B cell (primary cell): Measurements from ENCODE around the gene PPM1J. TPM values are rescaled to one million over a fixed set of nuclear protein-coding genes. Genes with fewer than 3 reads are reported as not detected.

ENCODE experiments used
- ATAC-seq: fragments of 200-7000 bp; cut with Tn5 transposase; one replicate; pipeline ENCODE4 v1.10.0; 2021; ENCODE audit warnings: low read depth, mild to moderate bottlenecking, moderate number of reproducible peaks, moderate library complexity
- CTCF ChIA-PET: fragments of 350-600 bp; sonication (Branson Sonifier 250); formaldehyde crosslinking; loops from one replicate; lab custom pipeline; 2021; ENCODE audit warnings: antibody characterized with exemption, inconsistent platforms; lab: Charles Lee
- POLR2A ChIA-PET: fragments of 350-600 bp; sonication (Branson Sonifier 250); formaldehyde crosslinking; loops from one replicate; lab custom pipeline; 2021; ENCODE audit warnings: antibody characterized with exemption; lab: Charles Lee
- DNase-seq: peaks from one replicate; pipeline ENCODE4 v3.0.0; 2013
- H2AFZ ChIP-seq: 2 replicates; pipeline ENCODE4 v1.6.1; 2012; ENCODE audit warnings: mild to moderate bottlenecking, low read depth, low read length; ENCODE audit not compliant: insufficient read depth, poor library complexity, severe bottlenecking
- H3K27ac ChIP-seq, 2 donors: 1 replicate in 1 of 2; 2 replicates in 1 of 2; pipeline ENCODE4 v1.5.1; 2012 to 2013; ENCODE audit warnings: low read length in 2 of 2, mild to moderate bottlenecking in 2 of 2, moderate library complexity in 1 of 2
- H3K27me3 ChIP-seq, 4 experiments: fragments of 200-600 bp in 1 of 4; sonication (generic) in 1 of 4; replicated peaks in 1 of 4; 1 replicate in 2 of 4; 2 replicates in 2 of 4; pipeline versions ENCODE4 v1.6.1 to v1.7.0; 2013 to 2016; ENCODE audit warnings: low read length in 3 of 4, mild to moderate bottlenecking in 2 of 4, mixed read lengths in 1 of 4, moderate library complexity in 1 of 4; ENCODE audit not compliant: insufficient read depth in 4 of 4, control insufficient read depth in 3 of 4; ENCODE audit errors: control extremely low read depth in 1 of 4
- H3K36me3 ChIP-seq, 2 experiments: replicated peaks in 1 of 2; 1 replicate in 1 of 2; 2 replicates in 1 of 2; pipeline versions ENCODE4 v1.6.1 to v1.7.1; 2013; ENCODE audit warnings: low read length in 1 of 2; ENCODE audit not compliant: insufficient read depth in 2 of 2, control insufficient read depth in 1 of 2; ENCODE audit errors: control extremely low read depth in 1 of 2, extremely low read depth in 1 of 2
- H3K4me1 ChIP-seq, 2 donors: fragments of 200-600 bp in 1 of 2; sonication (generic) in 1 of 2; 1 replicate in 1 of 2; 2 replicates in 1 of 2; pipeline versions ENCODE4 v1.5.1 to v1.6.1; 2013 to 2017; ENCODE audit warnings: low read length in 2 of 2; ENCODE audit not compliant: control insufficient read depth in 2 of 2, insufficient read depth in 2 of 2
- H3K4me2 ChIP-seq: replicated peaks from 2 replicates; pipeline ENCODE3; 2012; ENCODE audit warnings: mild to moderate bottlenecking, low read depth, low read length; ENCODE audit not compliant: poor library complexity, severe bottlenecking
- H3K4me3 ChIP-seq, 5 experiments: fragments of 200-600 bp in 1 of 5; sonication (generic) in 1 of 5; 1 replicate in 3 of 5; 2 replicates in 2 of 5; pipeline versions ENCODE4 v1.5.1 to v1.7.0; 2011 to 2016; ENCODE audit warnings: low read length in 4 of 5, mild to moderate bottlenecking in 4 of 5, low read depth in 2 of 5, control low read depth in 1 of 5, moderate library complexity in 1 of 5; ENCODE audit not compliant: insufficient read depth in 1 of 5; ENCODE audit errors: control extremely low read depth in 1 of 5, extremely low read depth in 1 of 5
- H3K79me2 ChIP-seq: fragments of 200-600 bp; sonication (generic); one replicate; pipeline ENCODE4 v1.6.0; 2016; ENCODE audit warnings: low read length; ENCODE audit not compliant: control insufficient read depth, insufficient read depth
- H3K9ac ChIP-seq: fragments of 200-600 bp; sonication (generic); 2 replicates; pipeline ENCODE4 v1.6.1; 2017; ENCODE audit warnings: mild to moderate bottlenecking, low read length, moderate library complexity
- H3K9me3 ChIP-seq, 3 donors: one replicate each; pipeline versions ENCODE4 v1.6.1 to v1.7.1; 2013; ENCODE audit warnings: low read length in 2 of 3; ENCODE audit not compliant: control insufficient read depth in 2 of 3, insufficient read depth in 1 of 3; ENCODE audit errors: control extremely low read depth in 1 of 3
- H4K20me1 ChIP-seq: 2 replicates; pipeline ENCODE4 v1.6.0; 2012; ENCODE audit warnings: mild to moderate bottlenecking, low read length; ENCODE audit not compliant: insufficient read depth, control insufficient read depth, poor library complexity, severe bottlenecking
- H3K27ac Mint-ChIP-seq: one replicate; pipeline ENCODE4 v1.8.0; 2021; ENCODE audit warnings: mixed read lengths
- H3K27me3 Mint-ChIP-seq: one replicate; pipeline ENCODE4 v1.8.0; 2021; ENCODE audit warnings: mixed read lengths
- H3K4me1 Mint-ChIP-seq: one replicate; pipeline ENCODE4 v1.8.0; 2021; ENCODE audit warnings: mixed read lengths
- H3K4me3 Mint-ChIP-seq: one replicate; pipeline ENCODE4 v1.8.0; 2021; ENCODE audit warnings: mixed read lengths
- H3K9me3 Mint-ChIP-seq: one replicate; pipeline ENCODE4 v1.8.0; 2022; ENCODE audit warnings: mixed read lengths; ENCODE audit not compliant: insufficient read depth
- CTCF ChIP-seq: fragments of 200-600 bp; IDR thresholded peaks from one replicate; pipeline ENCODE4 v1.8.0; 2022; ENCODE audit warnings: antibody characterized with exemption, mild to moderate bottlenecking
- EZH2 ChIP-seq: IDR thresholded peaks from 2 replicates; pipeline ENCODE4 v1.6.1; 2012; ENCODE audit warnings: borderline replicate concordance, low read depth, mild to moderate bottlenecking, moderate library complexity, low read length; ENCODE audit not compliant: insufficient read depth, poor library complexity, severe bottlenecking
- WGBS: methylation state at CpG from one replicate; pipeline ENCODE4 v1.1.5; 2013; ENCODE audit warnings: missing lambda C conversion rate; ENCODE audit not compliant: insufficient coverage; 5-methylcytosine and 5-hydroxymethylcytosine counted together
- intact Hi-C: fragments of 100-400 bp; cut with micrococcal nuclease; formaldehyde crosslinking; loops from one replicate; pipeline ENCODE4 v1.10.0; 2022
- polyA plus RNA-seq: library from polyadenylated mRNA; depleted of rRNA; stranded (reverse); fragments of >200 nt; gene quantifications from 2 replicates; pipeline ENCODE4 v1.2.3, GENCODE V29; 2012
- total RNA-seq, 2 donors: library from RNA; stranded (reverse); fragments of 120-200 nt in 1 of 2; gene quantifications; 1 replicate in 1 of 2; 2 replicates in 1 of 2; pipeline versions ENCODE4 v1.2.3 to v1.2.4, GENCODE V29; 2013 to 2022

Gene PPM1J
- total and polyA plus RNA-seq, 2 donors (not counting 1 experiment from before 2014, with no cell fraction given): 2.1 to 7.5 TPM

GRCh38 chr1:112735752-112736151 lies 20.6 kb upstream of the PPM1J start:
- intact Hi-C loops: no loop called here
- Mint-ChIP-seq H3K9me3 (no peaks in the 10 kb centered on the region), H3K4me3 (no peak overlapping the region), H3K4me1 (peaks cover 8% of the 10 kb centered on the region), H3K27me3 (peaks cover 36% of the 10 kb centered on the region), H3K27ac (no peak overlapping the region)
- no CpG with 5 or more reads among the region's 1 CpG for WGBS
- Histone ChIP-seq H4K20me1 (no peaks in the 10 kb centered on the region), H3K36me3 (no peaks in the 10 kb centered on the region), H3K4me3 (no peak overlapping the region), H2AFZ (no peak overlapping the region), H3K27me3 (peaks cover 0 to 14% (median 2%) of the 10 kb centered on the region in 4 experiments), H3K9ac (no peak overlapping the region), H3K27ac (no peak overlapping the region), H3K79me2 (no peaks in the 10 kb centered on the region), H3K4me1 (peaks cover 4 to 5% of the 10 kb centered on the region in 2 donors), H3K9me3 (no peaks in the 10 kb centered on the region), H3K4me2 (no peak overlapping the region)
- TF ChIP-seq CTCF (no peak), EZH2 (no peak)
- DNase-seq (no peak), ATAC-seq (no peak)
- ChIA-PET CTCF (no interaction called here), POLR2A (no interaction called here)

GRCh38 chr1:112731451-112731850 lies 16.3 kb upstream of the PPM1J start:
- Histone ChIP-seq H3K4me2 (no peak overlapping the region), H3K9me3 (no peaks in the 10 kb centered on the region), H3K27me3 (no peaks in the 10 kb centered on the region), H3K4me1 (peaks cover 4 to 5% of the 10 kb centered on the region in 2 donors), H3K9ac (no peak overlapping the region), H2AFZ (no peak overlapping the region), H3K79me2 (no peaks in the 10 kb centered on the region), H3K36me3 (no peaks in the 10 kb centered on the region), H3K27ac (no peak overlapping the region), H4K20me1 (no peaks in the 10 kb centered on the region), H3K4me3 (no peak overlapping the region)
- Mint-ChIP-seq H3K27me3 (peaks cover 4% of the 10 kb centered on the region), H3K27ac (no peak overlapping the region), H3K4me1 (peaks cover 8% of the 10 kb centered on the region), H3K4me3 (no peak overlapping the region), H3K9me3 (no peaks in the 10 kb centered on the region)
- no peak for TF ChIP-seq EZH2
- no peak for TF ChIP-seq CTCF
- ATAC-seq (no peak), DNase-seq (no peak)
- ChIA-PET POLR2A (no interaction called here), CTCF (interaction anchor here (0.9 kb wide), 1 partner anchor 10 kb away, joined by 3 read pairs; no protein-coding TSS in a partner anchor)
- WGBS: no CpG with 5 or more reads among the region's 1 CpG
- intact Hi-C loops: no loop called here
